Middle frontal gyrus (tissue), 1 donor: ENCODE measurements around the gene ZDHHC3.

ENCODE experiments used
- DNase-seq: peaks from one replicate; pipeline ENCODE4 v3.0.0-alpha.2; 2015; ENCODE audit warnings: low spot score; ENCODE audit errors: extremely low spot score

ZDHHC3 gene

DNA sequence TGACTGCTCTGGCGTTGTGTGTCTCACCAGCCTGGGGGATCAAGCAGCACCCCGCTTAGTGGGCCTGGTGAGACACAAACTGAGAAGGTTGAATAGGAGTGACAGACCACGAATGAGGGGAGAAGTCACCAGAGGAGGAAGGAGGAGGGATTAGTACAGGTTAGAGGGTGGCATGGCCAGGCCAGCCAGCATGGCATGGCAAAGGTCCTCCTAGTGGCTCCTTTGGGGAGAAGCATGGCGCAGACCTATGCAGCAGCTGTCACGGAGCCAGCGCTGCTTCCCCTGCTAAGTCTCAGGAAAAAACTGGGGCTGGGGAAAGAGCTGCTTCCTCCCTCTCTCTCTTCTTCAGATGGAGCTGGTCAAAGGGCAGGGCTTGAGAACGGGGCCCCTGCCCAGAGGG lies 48.6 kb downstream of the ZDHHC3 start:
- no peak for DNase-seq

DNA sequence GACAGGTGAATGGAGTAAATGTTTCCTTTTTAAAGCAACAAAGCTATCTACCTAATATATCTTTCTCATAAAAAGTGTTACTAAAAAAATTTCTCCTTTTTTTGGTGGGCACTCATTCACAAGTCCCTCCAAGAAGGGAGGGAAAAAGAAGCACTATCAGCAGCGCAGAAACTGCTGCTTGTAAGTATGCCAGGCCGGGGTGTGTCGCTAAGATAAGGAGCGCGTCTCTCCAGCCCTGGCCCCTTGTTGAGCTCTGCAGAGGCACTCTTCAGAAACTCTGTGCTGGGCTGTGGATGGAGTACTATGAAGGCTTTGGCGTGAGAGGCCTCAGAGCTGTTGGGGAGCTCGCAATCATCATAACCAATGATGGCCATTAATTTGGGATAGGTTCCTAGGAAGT lies 49.1 kb downstream of the ZDHHC3 start:
- no peak for DNase-seq

DNA sequence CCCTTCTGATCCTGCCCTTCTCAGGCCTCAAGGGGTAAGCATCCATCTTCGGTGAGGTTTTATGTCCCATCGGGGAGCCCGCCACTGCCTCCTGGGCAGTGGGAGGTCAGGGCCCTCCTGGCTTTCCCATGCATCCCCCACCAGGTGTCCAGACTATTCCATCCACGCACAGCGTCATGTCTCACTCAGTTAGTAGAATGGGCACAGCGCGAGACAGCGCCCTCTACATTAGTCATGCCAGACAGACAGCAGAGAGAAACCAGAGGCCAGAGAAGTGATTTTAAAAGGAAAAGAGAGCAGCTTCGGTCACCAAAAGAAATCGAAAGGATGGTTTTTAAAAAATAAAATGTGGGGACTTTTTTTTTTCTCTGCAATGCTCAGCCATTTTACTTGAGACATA lies 49.8 kb downstream of the ZDHHC3 start:
- no peak for DNase-seq

DNA sequence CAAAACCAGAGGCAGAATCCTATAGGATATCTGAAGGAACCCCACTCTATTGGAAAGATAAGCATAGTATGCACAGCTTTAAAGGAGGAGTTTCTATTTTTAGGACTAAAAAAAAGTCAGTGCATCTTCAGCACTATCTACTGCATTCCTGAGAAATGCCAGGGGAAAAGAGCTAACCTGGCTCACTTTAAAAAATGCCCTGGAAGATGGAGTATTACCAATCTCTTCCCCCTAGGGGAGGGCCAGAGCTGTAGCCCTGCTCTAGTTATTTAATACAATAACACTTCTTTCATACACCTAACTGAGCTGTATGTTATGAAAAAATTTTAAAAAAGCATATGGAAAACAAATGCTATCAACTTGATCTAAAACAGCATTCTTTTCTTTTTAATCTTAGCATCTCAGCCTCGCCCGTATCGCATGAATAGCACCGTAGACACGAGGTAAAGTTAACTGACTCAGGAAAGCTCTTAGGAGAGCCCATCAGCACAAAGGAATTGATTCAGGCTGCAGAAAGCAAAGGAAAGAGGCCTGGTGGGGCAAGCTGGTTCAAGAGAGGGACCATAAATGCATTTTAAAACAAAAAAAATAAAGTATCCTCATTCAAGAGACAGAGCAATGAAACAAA lies 51.4 kb downstream of the ZDHHC3 start:
- DNase-seq = no peak

DNA sequence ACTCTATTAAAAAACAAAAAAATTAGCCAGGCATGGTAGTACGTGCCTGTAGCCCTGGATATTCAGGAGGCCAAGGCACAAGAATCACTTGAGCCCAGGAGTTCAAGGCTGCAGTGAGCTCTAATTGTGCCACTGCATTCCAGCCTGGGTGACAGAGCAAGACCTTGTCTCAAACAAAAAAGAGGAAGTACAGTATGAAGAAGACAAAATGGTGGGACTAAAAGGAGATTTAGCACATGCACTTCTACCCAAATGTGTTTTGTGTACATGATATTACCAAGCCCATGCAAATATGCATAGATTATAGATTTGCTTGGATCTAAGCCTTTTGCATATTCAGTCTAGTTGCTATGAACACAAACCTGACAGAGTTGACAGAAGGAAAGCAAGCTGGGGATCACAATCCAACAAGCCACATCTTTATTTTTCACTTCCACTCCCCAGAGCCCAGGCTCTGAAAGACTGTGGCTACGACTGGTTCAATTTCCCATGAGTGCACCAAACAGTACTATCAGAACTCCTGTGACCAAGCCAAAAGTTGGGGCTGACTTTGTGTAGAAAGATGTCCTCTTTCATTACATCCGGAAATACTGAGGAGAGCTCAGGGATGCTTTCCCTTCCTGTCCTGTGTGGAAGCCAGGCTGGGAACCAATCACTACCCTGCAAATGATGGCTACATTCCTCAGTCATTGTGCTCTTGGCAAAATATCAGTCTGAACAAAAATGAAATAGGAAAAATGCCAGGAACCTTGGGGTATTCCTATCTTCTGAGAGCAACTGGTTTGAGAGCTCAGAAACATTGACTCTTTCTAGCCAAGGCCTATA lies 52.1 kb downstream of the ZDHHC3 start:
- no peak for DNase-seq

DNA sequence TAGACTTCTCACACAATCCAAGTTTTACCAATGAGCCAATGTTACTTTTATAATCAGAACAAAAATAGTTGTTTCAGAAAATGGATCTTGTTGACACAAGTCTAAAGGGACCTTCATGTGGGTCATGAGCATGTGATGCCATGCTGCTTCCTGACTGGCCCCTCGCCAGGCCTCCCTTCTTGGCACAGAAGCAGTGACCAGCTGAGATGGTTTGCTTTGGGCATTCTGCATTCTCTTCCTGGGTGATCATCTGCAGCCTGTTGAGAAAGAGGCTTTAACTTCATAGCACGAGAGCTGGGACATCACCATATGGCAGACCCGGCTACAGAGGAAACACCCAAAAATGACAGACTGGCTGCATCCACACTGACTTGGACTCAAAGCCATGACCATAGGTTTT lies 55.9 kb downstream of the ZDHHC3 start:
- no peak for DNase-seq

DNA sequence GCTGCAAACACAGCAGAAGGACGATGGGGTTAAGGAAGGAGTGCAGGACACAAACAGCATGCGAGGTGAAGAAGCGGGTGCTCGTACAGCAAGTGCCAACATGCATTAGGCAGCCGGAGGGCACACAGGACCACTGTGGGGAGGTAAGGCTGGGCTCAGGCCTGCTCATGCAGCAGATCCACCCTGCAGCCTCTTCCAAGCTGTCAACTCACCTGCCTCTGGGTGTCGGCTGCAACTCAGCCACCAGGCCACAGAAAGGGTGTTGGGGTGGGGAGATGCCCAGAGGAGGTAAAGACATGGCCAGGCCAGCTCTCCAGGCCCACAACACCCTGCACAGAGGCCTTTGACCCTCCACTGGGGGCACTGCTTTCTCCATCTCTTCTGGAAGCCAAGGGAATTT lies 57.4 kb downstream of the ZDHHC3 start:
- DNase-seq = no peak

DNA sequence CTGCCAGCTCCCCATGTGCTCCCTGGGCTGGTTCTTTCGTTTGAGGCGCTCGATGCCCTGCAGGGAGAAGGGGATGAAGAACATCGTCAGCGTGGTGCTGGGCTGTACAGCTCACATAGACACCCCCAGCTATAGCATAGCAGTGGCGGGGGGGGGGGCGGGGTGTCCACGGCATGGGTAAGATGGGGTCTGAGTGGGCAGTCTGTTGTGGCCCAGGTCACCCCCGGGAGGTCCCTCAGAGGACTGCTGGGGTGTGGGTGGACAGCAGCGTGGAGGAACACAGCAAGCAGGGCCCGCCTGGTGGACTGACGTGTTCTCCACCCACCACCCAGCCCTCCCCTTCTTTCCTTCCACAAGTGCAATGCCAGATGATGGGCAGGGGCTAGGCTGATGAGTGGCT lies 57.9 kb downstream of the ZDHHC3 start:
- no peak for DNase-seq

DNA sequence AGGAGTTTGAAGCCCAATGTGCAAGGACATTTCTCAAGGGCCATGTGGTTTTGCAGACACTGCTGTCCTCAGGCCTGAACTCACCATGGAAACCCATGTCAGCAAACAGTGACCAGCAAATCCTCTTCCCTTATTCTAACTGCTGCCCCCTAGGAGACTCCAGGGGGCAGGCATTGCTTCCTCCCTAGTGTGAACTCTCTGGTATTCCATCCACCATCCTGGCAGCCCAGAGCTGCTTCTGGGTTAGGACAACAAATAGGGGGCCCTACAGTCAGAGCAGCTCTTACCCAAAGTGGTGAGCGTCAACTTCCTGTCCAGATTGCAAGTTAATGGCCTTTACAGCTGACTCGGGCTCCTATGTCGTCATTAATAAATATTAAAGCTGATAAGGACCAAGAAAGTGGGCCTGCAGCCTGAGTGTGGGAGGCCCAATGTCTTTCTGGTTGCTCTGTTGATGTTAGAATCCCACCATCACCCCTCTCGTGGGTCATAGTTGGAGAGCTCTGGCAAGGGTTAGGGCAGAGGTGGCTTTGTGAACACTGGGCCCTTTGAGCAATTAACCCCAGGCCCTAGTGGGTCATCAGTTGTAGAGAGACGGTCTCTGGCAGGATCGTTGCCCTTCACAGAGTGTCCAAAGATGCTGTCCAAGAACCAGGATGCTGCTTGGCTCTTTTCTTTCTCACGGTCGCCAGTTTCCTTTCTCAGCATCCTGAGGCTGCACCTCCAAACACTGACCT lies 60.1 kb downstream of the ZDHHC3 start:
- DNase-seq = no peak

DNA sequence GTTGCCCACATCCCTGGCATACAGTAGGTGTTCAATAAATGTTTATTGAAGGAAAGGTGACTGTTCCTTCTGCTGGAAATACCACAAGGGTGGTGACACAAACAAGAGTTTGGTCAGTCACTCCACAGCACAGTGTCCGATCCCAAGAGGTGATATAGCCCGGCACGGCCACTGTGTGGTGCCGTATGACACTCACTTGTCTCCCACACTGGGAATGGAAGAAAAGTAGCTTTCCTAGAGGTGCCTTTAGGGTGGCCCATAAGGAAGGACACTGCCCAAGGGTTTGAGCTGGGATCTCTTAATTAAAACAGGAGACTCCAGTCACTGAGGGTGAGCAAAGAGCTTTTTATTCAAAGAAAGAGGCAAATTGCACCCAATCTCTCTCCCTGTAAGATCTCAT lies 61.0 kb downstream of the ZDHHC3 start:
- DNase-seq = no peak

DNA sequence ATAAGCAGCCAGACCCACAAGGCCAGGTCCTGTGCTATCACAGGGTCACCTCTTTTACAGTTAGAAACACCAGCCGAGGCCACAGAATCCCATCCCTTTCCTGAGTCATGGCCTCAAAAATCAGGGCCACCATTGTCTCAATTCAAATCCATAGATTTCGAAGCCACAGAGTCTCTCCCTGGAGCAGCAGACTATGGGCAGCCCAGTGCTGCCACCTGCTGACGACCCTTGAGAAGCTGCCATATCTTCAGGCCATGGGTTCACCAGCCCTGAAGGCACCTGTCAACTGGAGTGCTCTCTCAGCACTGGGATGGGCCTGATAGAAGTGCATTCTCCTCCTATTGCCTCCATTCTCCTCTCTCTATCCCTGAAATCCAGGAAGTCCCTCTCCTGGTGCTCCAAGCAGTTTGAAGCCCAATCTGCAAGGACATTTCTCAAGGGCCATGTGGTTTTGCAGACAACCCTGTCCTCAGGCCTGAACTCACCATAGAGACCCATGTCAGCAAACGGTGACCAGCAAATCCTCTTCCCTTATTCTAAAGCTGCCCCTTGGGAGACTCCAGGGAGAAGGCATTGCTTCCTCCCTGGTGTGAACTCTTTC lies 62.0 kb downstream of the ZDHHC3 start:
- no peak for DNase-seq

DNA sequence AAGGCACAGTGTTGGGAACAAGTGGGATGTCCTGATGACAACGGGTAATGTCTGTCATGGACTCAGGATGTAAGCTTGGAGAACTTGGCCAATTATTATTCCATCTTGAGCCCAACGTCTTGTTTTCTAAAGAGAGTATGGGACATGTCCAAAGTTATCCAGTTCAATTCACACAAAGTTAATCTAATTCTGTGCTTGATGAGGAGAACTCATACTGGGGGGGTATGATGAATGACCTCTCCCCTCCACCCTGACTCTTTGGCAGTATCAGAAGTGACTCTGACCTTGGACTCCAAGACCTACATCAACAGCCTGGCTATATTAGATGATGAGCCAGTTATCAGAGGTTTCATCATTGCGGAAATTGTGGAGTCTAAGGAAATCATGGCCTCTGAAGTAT lies 65.3 kb downstream of the ZDHHC3 start:
- no peak for DNase-seq

DNA sequence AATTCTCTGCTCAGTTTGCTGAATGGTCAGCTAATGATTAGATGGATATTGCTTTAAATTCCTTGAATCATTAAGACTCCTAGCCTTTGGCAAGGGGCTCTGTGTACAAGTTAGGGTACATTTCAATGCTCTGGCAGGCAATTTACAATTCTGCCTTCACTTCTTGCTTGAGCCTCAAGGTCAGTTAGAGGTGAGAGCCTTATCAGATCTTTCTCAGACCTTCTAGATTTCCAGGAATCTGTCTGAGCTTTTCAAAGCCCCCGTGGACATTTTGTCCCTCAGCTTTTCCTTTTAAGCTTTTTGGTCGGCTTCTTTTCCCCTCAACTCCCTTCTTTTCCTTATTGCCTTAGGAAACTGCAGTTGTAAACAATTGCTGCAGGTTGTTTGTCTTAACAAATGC lies 66.9 kb downstream of the ZDHHC3 start:
- no peak for DNase-seq

DNA sequence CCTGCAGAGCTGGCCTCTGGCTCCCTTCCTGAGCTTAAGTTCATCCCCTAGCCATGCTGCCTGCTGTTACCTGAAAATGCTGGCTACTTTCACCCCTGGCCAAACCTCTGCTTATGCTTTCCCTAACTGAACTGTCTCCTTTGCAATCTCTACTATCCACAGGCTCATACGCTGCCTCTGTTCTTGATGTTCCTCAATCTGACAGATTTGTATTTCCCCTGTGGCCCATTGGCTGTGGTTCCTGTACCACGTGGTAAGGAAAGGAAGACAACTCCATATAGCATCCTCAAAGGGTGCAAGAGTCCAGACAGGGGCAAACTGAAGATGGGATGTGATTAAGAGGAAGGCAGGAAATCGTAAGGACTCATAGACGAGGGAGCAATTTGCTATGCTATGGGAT lies 68.4 kb downstream of the ZDHHC3 start:
- DNase-seq = no peak

DNA sequence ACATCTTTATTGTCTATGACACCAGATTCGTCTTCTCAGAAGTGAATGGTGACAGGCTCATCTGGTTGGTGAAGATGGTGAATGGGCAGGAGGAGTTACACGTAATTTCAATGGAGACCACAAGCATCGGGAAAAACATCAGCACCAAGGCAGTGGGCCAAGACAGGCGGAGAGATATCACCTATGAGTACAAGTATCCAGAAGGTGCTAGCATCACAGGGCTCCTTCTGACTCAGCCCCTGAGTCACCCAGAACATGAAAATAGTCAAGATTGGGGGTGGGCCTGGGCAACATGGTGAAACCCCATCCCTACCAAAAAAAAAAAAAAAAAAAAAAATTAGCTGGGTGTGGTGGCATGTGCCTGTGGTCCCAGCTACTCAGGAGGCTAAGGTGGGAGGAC lies 69.0 kb downstream of the ZDHHC3 start:
- DNase-seq = no peak

DNA sequence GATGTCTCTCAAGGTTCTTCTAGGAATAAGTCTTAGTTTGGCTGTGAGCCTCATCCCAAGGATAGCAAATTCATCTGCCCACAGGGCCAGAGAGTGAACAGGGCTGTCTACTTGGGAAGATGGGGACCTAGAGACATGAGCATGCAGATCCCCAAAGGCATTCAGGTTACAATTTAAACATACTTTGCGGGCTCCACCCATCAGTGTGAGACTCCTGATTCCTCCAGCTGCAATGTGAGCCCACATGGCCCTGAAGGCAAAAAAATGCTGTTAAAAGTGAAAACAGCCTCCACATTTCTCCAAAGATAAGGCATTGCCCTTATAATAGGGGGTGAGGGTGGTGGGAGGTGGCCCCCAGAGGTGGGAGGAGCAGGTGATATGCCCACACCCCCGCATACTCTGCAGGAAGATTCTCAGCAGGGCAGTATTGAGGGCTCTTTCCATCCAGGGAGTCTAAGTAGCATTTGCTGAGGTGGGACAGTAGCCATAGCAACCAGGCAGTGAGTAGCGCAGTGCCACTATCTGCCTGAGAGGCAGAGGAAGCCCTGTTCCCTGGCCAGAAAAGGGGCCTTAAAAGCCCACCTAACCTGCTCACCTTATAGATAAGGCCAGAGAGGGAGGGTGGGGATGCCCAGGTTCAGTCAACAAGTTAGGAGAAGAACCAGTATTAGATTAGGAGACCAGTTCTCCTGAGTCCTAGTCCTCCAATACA lies 70.4 kb downstream of the ZDHHC3 start:
- DNase-seq = no peak

DNA sequence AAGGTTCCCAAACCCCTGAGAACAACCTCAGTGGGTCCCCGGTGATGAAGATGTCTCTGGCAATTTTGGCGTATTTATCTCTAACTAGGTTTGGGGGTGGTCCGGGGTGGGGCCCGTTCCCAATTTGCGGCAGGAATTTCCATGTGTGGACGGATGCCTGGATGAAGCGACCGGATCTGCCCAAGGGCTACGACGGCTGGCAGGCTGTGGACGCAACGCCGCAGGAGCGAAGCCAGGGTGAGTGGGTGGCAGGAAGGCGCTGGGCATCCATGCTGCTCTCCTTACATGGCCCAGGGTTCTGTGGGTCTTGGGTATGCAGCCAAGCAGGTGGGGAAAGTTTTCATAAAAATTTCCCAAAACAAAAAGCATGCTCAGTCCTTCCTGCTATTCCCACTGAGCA lies 72.2 kb downstream of the ZDHHC3 start:
- DNase-seq = no peak

DNA sequence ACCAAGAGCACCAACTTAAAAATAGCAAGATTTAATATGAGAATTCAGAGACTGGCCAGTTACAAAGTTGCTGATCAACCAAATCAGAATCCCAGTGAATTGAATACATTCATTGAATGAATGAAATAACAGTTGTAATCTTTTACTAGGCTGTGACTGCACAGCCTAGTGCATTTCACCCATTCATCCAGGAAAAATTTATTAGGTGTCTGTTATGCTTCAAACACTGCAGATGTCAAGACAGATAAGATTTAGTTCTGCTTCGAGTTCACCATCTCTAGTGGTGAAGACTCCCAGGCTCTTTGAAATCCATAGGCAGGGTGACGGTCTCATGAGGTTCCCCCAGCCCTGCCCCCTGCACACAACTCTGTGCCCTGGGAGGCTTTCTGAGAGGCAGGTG lies 72.7 kb downstream of the ZDHHC3 start:
- no peak for DNase-seq

DNA sequence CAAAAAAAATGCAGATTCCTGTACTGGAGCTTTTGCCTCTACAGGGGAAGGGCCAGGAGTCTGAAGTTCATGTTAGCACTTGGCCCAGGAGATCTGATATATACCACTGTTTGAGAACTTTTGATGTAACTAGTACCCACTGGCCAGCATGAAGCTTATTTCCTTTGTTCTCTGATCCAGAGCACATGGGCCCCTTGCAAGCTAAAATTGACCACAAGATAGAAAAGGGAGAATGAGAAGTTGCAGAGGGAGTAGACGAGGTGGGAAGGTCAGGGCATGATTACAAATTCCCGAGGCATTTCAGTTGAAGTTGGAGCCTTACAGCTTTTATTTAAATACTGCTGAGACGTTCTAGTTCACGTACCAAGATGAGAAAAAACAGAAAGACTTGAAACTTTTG lies 73.3 kb downstream of the ZDHHC3 start:
- no peak for DNase-seq

DNA sequence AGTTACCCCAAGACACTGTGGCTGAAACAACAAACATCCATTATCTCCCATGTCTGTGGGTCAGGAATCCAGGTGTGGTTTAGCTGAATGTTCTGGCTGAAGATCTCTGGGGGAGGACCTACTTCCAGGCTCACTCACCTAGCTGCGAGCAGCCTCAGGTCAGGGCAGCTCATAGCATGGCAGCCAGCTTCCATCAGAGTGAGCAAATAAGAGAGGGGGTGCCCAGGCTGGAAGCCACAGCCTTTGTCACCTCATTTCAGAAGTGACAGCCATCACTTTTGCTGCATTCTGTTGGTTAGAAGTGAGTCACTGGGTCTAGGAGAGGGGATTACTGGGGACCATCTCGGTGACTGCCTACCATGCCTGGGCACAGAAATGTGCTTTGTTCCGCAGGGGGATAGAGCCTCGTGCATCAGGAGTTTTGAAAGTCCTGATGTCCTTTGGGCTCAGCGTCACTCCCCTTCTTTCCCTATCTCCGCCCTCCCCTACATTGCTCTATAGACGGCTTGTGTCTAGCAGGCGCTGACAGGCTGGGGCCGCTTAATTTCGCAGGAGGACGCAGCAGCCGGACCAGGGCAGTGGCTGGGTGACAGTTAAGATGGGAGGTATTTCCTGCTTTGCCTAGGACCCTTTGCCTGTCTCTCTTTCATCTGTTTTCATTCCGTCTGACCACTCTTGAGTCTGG lies 76.1 kb downstream of the ZDHHC3 start:
- DNase-seq = no peak

DNA sequence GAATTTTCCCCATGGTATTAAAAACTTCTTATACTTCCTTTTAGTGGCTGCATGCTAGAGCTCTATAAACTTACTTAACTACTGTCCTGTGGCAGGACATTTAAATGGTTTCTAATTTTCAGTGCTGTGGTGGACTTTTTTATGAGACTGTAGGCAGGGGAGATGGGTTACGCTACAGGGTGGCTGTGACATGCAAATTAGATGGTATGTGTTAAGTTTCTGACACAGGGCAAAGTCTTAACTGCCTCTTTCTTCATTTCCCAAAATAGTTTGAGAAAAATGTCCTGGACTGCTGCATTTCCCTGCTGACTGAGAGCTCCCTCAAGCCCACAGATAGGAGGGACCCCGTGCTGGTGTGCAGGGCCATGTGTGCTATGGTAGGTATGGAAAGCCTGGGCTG lies 79.5 kb downstream of the ZDHHC3 start:
- no peak for DNase-seq
